Naive thymus-derived CD8-positive, alpha-beta T cell (primary cell): Measurements from ENCODE around the gene NUP214. TPM values are rescaled to one million over a fixed set of nuclear protein-coding genes. Genes with fewer than 3 reads are reported as not detected.
"Not testable (repeated sequence)": the region's sequence is repeated elsewhere in the genome, so short reads cannot be mapped to it uniquely, and the experiment has no call there.

Experiments used
- ATAC-seq, 2 donors: fragments of 150-1000 bp; cut with Tn5 transposase in 1 of 2; sonication (Bioruptor Pico), chemical (Tn5 transposase) in 1 of 2; 1 replicate in 1 of 2; 2 replicates in 1 of 2; pipeline ENCODE4 v1.10.0; 2021; ENCODE audit warnings: mild to moderate bottlenecking in 2 of 2, moderate library complexity in 2 of 2
- POLR2A ChIA-PET: fragments of 350-600 bp; sonication (Branson Sonifier 250); formaldehyde crosslinking; loops from one replicate; lab custom pipeline; 2021; ENCODE audit warnings: antibody characterized with exemption; lab: Charles Lee
- DNase-seq, 10 donors: peaks; one replicate each; pipeline versions ENCODE4 v3.0.0 to v3.0.0-alpha.2; 2020 to 2022
- H3K27ac Mint-ChIP-seq, 10 donors: one replicate each; pipeline ENCODE4 v1.8.0; 2020 to 2022; ENCODE audit warnings: mild to moderate bottlenecking in 10 of 10, mixed read lengths in 10 of 10, moderate library complexity in 4 of 10, inconsistent platforms in 1 of 10
- H3K27me3 Mint-ChIP-seq, 5 donors: one replicate each; pipeline ENCODE4 v1.8.0; 2021 to 2022; ENCODE audit warnings: mixed read lengths in 5 of 5
- H3K36me3 Mint-ChIP-seq, 3 donors: one replicate each; pipeline ENCODE4 v1.8.0; 2020 to 2022; ENCODE audit warnings: mixed read lengths in 3 of 3, mild to moderate bottlenecking in 2 of 3, inconsistent platforms in 1 of 3
- H3K4me1 Mint-ChIP-seq, 4 donors: one replicate each; pipeline ENCODE4 v1.8.0; 2021 to 2022; ENCODE audit warnings: mixed read lengths in 4 of 4
- H3K4me3 Mint-ChIP-seq, 10 donors: one replicate each; pipeline ENCODE4 v1.8.0; 2020 to 2022; ENCODE audit warnings: mild to moderate bottlenecking in 10 of 10, mixed read lengths in 10 of 10, moderate library complexity in 6 of 10, inconsistent platforms in 1 of 10
- H3K9me3 Mint-ChIP-seq, 9 donors: one replicate each; pipeline ENCODE4 v1.8.0; 2020 to 2022; ENCODE audit warnings: mixed read lengths in 9 of 9, mild to moderate bottlenecking in 3 of 9, inconsistent platforms in 1 of 9, moderate library complexity in 1 of 9
- polyA plus RNA-seq, 3 donors: library from polyadenylated mRNA; unstranded; fragments of 300-500 nt; fragmentation: Illumina TruSeq; gene quantifications; one replicate each; pipeline ENCODE4 v1.2.3, GENCODE V29; 2021
- total RNA-seq, 8 experiments: library from RNA in 2 of 8; stranded (reverse) in 2 of 8; gene quantifications; one replicate each; pipeline ENCODE4 v1.2.3 and lab custom pipeline; 2021 to 2026

Gene NUP214
- total and polyA plus RNA-seq, 5 experiments from 2014 or later: 10.7 to 88.5 (median 24.0) TPM

DNA sequence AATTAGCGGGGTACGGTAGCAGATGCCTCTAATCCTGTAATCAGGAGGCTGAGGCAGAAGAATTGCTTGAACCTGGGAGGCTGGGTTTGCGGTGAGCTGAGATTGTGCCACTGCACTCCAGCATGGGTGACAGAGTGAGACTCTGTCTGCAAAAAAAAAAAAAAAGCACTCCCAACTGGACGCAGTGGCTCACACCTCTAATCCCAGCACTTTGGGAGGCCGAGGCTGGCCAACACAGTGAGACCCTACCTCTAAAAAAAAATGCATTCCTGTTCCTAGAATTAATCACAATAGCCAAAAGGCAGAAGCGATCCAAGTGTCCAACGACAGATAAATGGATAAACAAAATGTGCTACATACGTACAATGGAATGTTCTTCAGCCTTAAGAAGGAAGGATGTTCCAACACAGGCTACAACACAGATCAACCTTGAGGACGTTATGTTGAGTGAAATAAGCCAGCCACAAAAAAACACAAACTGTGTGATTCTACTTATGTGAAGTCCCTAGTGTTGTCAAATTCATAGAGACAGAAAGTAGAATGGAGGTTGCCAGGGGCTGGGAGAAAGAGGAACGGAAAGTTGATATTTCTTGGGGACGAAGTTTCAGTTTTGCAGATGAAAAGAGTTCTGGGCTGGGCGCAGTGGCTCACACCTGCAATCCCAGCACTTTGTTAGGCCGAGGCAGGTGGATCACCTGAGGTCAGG is 137.1 kb downstream of the NUP214 start:
- ATAC-seq (no peak), DNase-seq (no peak)
- H3K9me3 Mint-ChIP-seq: no peaks in the 10 kb centered on the region
- POLR2A ChIA-PET: interaction anchor here (0.7 to 27.2 kb wide), 4 partner anchors 10 to 545 kb away, joined by 4 to 1403 read pairs (median 10); partner anchors contain the start of gene FAM78A
- no peaks in the 10 kb centered on the region for H3K27me3 Mint-ChIP-seq
- peaks cover 5 to 61% (median 20%) of the 10 kb centered on the region in 3 donors for H3K36me3 Mint-ChIP-seq
- H3K27ac Mint-ChIP-seq: peak overlapping the region; percentile 82 to 100 (median 92)
- H3K4me1 Mint-ChIP-seq: peaks cover 32 to 87% (median 81%) of the 10 kb centered on the region in 4 donors
- H3K4me3 Mint-ChIP-seq: peak overlapping the region; percentile 31 to 93 (median 71)

- H3K36me3 Mint-ChIP-seq: peaks cover 5 to 61% (median 20%) of the 10 kb centered on the region in 3 donors
- H3K4me3 Mint-ChIP-seq: peak overlapping the region; percentile 31 to 93 (median 69)
- DNase-seq, ATAC-seq, H3K27me3 Mint-ChIP-seq, H3K9me3 Mint-ChIP-seq: not testable (repeated sequence)
- peak overlapping the region; percentile 82 to 100 (median 92) for H3K27ac Mint-ChIP-seq
- H3K4me1 Mint-ChIP-seq: peaks cover 30 to 83% (median 77%) of the 10 kb centered on the region in 4 donors
- POLR2A ChIA-PET: interaction anchor here (0.7 to 27.2 kb wide), 3 partner anchors 4 to 544 kb away, joined by 4 to 1403 read pairs (median 1403); partner anchors contain the start of gene FAM78A
These were observed 137.6 kb downstream of the NUP214 start for GRCh38 chr9:131263033-131263343.

DNA sequence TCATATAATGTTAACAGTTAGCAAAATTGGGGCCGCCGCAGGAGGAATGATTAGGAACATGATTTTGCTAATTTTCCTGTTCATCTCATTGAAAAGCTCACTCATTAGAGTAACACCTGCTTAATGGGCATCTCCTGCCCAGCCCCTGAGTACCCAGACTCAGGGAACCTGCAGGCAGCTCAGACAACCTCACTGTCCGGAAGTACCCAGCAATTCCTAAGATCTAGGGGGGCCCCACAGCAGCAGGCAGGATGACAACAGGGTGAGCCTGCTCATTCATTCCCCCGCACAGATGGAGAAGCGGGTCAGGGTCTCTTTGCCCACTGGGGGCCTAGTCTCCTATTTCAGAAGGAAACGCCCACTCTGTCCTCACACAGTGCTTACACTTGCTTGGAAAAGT is 138.3 kb downstream of the NUP214 start:
- H3K4me3 Mint-ChIP-seq: peak overlapping the region; percentile 73 to 99 (median 92)
- DNase-seq: peak in 1 of 10 donors; percentile 23
- POLR2A ChIA-PET: interaction anchor here (0.5 to 27.2 kb wide), 7 partner anchors 5 to 237 kb away, joined by 3 to 1403 read pairs (median 3); partner anchors contain the start of genes FAM78A and NUP214

DNA sequence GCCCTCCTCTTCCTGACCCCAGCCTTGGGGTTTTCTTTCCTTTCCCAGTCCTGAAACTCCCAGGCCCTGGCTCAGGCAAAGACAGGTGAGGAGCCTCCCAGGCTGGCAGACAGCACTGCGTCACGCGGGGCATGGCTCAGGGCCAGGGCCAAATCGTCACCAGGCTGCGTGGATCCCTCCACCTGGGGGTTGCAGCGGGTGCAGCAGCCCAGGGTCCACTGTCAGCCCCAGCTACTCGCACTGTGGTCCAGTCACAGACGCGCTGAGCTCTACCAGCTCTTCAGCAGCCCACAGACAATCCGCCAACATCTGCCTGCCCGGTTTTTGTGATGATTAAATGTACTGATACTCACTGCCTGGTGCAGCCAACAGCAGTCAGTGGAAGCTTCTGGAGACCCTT is 138.8 kb downstream of the NUP214 start:
- peaks cover 30 to 87% (median 79%) of the 10 kb centered on the region in 4 donors for H3K4me1 Mint-ChIP-seq
- ATAC-seq (peak; percentile 29 to 41), DNase-seq (peak in 9 of 10 donors; percentile 33 to 69 (median 56))
- no peaks in the 10 kb centered on the region for H3K27me3 Mint-ChIP-seq
- H3K36me3 Mint-ChIP-seq: peaks cover 5 to 55% (median 20%) of the 10 kb centered on the region in 3 donors
- peak overlapping the region; percentile 98 to 100 (median 99) for H3K27ac Mint-ChIP-seq
- H3K9me3 Mint-ChIP-seq: no peaks in the 10 kb centered on the region
- peak overlapping the region; percentile 73 to 99 (median 92) for H3K4me3 Mint-ChIP-seq
- POLR2A ChIA-PET: interaction anchor here (0.5 to 27.2 kb wide), 4 partner anchors 6 to 100 kb away, joined by 3 to 1403 read pairs (median 704); partner anchors contain the start of gene FAM78A

More for the DNA sequence above, 138.3 kb downstream of the NUP214 start:
- Mint-ChIP-seq H3K4me1 (peaks cover 29 to 86% (median 78%) of the 10 kb centered on the region in 4 donors), H3K27ac (peak overlapping the region; percentile 98 to 100 (median 99)), H3K27me3 (no peaks in the 10 kb centered on the region), H3K36me3 (peaks cover 5 to 59% (median 20%) of the 10 kb centered on the region in 3 donors), H3K9me3 (no peaks in the 10 kb centered on the region)
- no peak for ATAC-seq

- ATAC-seq (peak; percentile 5 to 30), DNase-seq (peak in 8 of 10 donors; percentile 26 to 75 (median 52))
- Mint-ChIP-seq H3K9me3 (no peaks in the 10 kb centered on the region), H3K27me3 (no peaks in the 10 kb centered on the region), H3K27ac (peak overlapping the region; percentile 98 to 100 (median 99)), H3K4me1 (peaks cover 31 to 93% (median 84%) of the 10 kb centered on the region in 4 donors), H3K4me3 (peak overlapping the region; percentile 83 to 100 (median 93)), H3K36me3 (peaks cover 5 to 35% (median 7%) of the 10 kb centered on the region in 3 donors)
- POLR2A ChIA-PET: interaction anchor here (0.6 to 27.2 kb wide), 7 partner anchors 8 to 107 kb away, joined by 3 to 1403 read pairs (median 14); partner anchors contain the start of gene FAM78A
These were observed 141.2 kb downstream of the NUP214 start for GRCh38 chr9:131266266-131267229.

GRCh38 chr9:131270171-131271015 is 145.0 kb downstream of the NUP214 start:
- Mint-ChIP-seq H3K27ac (peak overlapping the region; percentile 94 to 100 (median 99)), H3K36me3 (peaks cover 20 to 36% (median 22%) of the 10 kb centered on the region in 3 donors), H3K4me1 (peaks cover 29 to 81% (median 56%) of the 10 kb centered on the region in 4 donors), H3K4me3 (peak overlapping the region; percentile 93 to 100 (median 99)), H3K27me3 (no peaks in the 10 kb centered on the region), H3K9me3 (no peaks in the 10 kb centered on the region)
- DNase-seq (peak in 9 of 10 donors; percentile 34 to 66 (median 60)), ATAC-seq (peak; percentile 4 to 23)
- POLR2A ChIA-PET: interaction anchor here (0.7 to 27.2 kb wide), 11 partner anchors 4 to 469 kb away, joined by 3 to 1403 read pairs (median 4); partner anchors contain the start of genes FAM78A, NUP214 and PLPP7

GRCh38 chr9:131271016-131271273 is 145.6 kb downstream of the NUP214 start:
- peak overlapping the region; percentile 94 to 100 (median 99) for H3K27ac Mint-ChIP-seq
- ATAC-seq, H3K9me3 Mint-ChIP-seq, H3K27me3 Mint-ChIP-seq, DNase-seq: not testable (repeated sequence)
- peak overlapping the region; percentile 93 to 100 (median 99) for H3K4me3 Mint-ChIP-seq
- peaks cover 26 to 40% (median 27%) of the 10 kb centered on the region in 3 donors for H3K36me3 Mint-ChIP-seq
- peaks cover 29 to 75% (median 51%) of the 10 kb centered on the region in 4 donors for H3K4me1 Mint-ChIP-seq
- POLR2A ChIA-PET: interaction anchor here (0.7 to 27.2 kb wide), 8 partner anchors 3 to 468 kb away, joined by 3 to 1403 read pairs (median 8); partner anchors contain the start of genes FAM78A, NUP214 and PLPP7

- H3K36me3 Mint-ChIP-seq: peaks cover 31 to 39% (median 31%) of the 10 kb centered on the region in 3 donors
- peaks cover 0 to 2% (median 0%) of the 10 kb centered on the region in 9 donors for H3K9me3 Mint-ChIP-seq
- DNase-seq: no peak
These were observed 146.1 kb downstream of the NUP214 start for GRCh38 chr9:131271506-131271931.

DNA sequence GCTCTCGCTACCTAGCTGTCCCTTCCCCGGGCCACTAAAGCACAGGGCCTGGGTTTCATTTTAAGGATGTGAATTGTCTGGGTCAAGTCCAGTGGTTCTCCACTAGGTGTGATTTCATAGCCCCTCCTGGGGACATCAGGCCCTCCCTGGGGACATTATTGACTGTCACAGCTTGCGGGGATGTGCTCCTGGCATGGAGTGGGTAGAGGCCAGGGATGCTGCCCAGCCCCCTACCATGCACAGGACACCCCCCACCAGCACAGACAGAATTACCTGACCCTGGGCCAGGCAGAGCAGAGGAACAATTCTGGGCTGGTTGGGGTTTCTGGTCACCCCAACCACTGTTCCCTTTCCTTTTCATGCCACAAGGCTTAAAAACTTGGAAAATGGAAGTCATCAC is 146.8 kb downstream of the NUP214 start:
- H3K27me3 Mint-ChIP-seq: no peaks in the 10 kb centered on the region
- H3K36me3 Mint-ChIP-seq: peaks cover 31 to 38% (median 31%) of the 10 kb centered on the region in 3 donors
- H3K4me3 Mint-ChIP-seq: peak overlapping the region; percentile 93 to 100 (median 99)
- H3K4me1 Mint-ChIP-seq: peaks cover 19 to 62% (median 38%) of the 10 kb centered on the region in 4 donors
- DNase-seq: no peak
- H3K27ac Mint-ChIP-seq: peak overlapping the region; percentile 94 to 100 (median 99)
- ATAC-seq: no peak
- POLR2A ChIA-PET: interaction anchor here (0.5 to 27.2 kb wide), 7 partner anchors 2 to 395 kb away, joined by 3 to 1403 read pairs (median 4); partner anchors contain the start of genes FAM78A and NUP214
- peaks cover 0 to 2% (median 0%) of the 10 kb centered on the region in 9 donors for H3K9me3 Mint-ChIP-seq

More at GRCh38 chr9:131271506-131271931, 146.1 kb downstream of the NUP214 start:
- ATAC-seq: no peak
- peaks cover 23 to 69% (median 45%) of the 10 kb centered on the region in 4 donors for H3K4me1 Mint-ChIP-seq
- POLR2A ChIA-PET: interaction anchor here (0.5 to 27.2 kb wide), 11 partner anchors 3 to 468 kb away, joined by 3 to 1403 read pairs (median 4); partner anchors contain the start of genes FAM78A, NUP214 and PLPP7
- peak overlapping the region; percentile 94 to 100 (median 99) for H3K27ac Mint-ChIP-seq
- no peaks in the 10 kb centered on the region for H3K27me3 Mint-ChIP-seq
- H3K4me3 Mint-ChIP-seq: peak overlapping the region; percentile 93 to 100 (median 99)

- DNase-seq (peak in 1 of 10 donors; percentile 43), ATAC-seq (no peak)
- Mint-ChIP-seq H3K27me3 (no peaks in the 10 kb centered on the region), H3K36me3 (peaks cover 31 to 38% (median 31%) of the 10 kb centered on the region in 3 donors), H3K9me3 (peaks cover 0 to 2% (median 0%) of the 10 kb centered on the region in 9 donors), H3K4me3 (peak overlapping the region; percentile 93 to 100 (median 99)), H3K4me1 (peaks cover 22 to 57% (median 37%) of the 10 kb centered on the region in 4 donors), H3K27ac (peak overlapping the region; percentile 94 to 100 (median 98))
- POLR2A ChIA-PET: interaction anchor here (0.6 to 22.5 kb wide), 5 partner anchors 15 to 120 kb away, joined by 3 to 1403 read pairs (median 10); no protein-coding TSS in a partner anchor
These were observed 147.9 kb downstream of the NUP214 start for GRCh38 chr9:131273146-131273855.
